Nephron (organoid): Measurements from ENCODE around the gene C1QTNF1.

ENCODE experiments used
- H3K27ac Mint-ChIP-seq, 3 experiments: 2 replicates each; pipeline ENCODE4 v1.8.0; 2020; ENCODE audit warnings: mixed read lengths in 3 of 3, mild to moderate bottlenecking in 2 of 3, moderate library complexity in 1 of 3
- H3K27me3 Mint-ChIP-seq: 2 replicates; pipeline ENCODE4 v1.8.0; 2021; ENCODE audit warnings: low read depth, mild to moderate bottlenecking, moderate library complexity, mixed read lengths
- H3K36me3 Mint-ChIP-seq: 2 replicates; pipeline ENCODE4 v1.8.0; 2020; ENCODE audit warnings: low read depth, mixed read lengths
- H3K4me1 Mint-ChIP-seq: 2 replicates; pipeline ENCODE4 v1.8.0; 2020; ENCODE audit warnings: mixed read lengths
- H3K4me3 Mint-ChIP-seq, 3 experiments: 2 replicates each; pipeline ENCODE4 v1.8.0; 2020; ENCODE audit warnings: mild to moderate bottlenecking in 3 of 3, mixed read lengths in 3 of 3, moderate library complexity in 2 of 3
- H3K9me3 Mint-ChIP-seq: 2 replicates; pipeline ENCODE4 v1.8.0; 2020; ENCODE audit warnings: mixed read lengths
- TF ChIP-seq, protein P1 (sequence below), 3 experiments: fragments of 200-600 bp; sonication (generic); IDR thresholded peaks; one replicate each; pipeline ENCODE4 v1.5.0; 2021; ENCODE audit warnings: antibody characterized with exemption in 3 of 3; ENCODE audit not compliant: unreplicated experiment in 3 of 3

C1QTNF1 gene

DNA sequence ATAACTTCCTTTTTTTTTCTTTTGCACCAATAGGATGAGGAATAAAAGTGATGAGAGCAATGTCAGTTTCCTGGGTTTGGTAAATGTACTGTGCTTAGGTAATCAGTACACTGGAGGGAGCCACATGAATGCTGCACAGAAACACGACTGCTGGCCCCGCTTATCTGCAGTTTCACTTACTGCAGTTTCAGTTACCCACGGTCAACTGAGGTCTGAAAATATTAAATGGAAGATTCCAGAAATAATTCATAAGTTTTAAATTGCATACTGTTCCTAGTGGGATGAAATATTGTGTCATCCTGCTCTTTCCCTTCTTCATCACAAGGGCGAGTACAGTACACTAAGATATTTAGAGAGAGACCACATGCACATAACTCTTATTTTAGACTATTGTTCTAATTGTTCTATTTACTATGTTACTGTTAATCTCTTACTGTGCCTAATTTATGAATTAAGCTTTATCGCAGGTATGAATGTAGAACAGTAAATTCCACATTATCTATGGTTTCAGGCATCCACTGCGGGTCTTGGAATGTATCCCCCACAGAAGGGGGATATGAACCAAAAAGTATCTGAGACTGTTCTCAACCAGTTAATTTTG lies 37.8 kb upstream of the C1QTNF1 start:
- H3K27ac Mint-ChIP-seq: peak overlapping the region; percentile 63 to 83 (median 66)

GRCh38 chr17:78986649-78987328 lies 37.2 kb upstream of the C1QTNF1 start:
- Mint-ChIP-seq H3K36me3 (peaks cover 21% of the 10 kb centered on the region), H3K9me3 (no peaks in the 10 kb centered on the region), H3K27ac (peak overlapping the region; percentile 63 to 83 (median 66)), H3K4me1 (peaks cover 15% of the 10 kb centered on the region), H3K27me3 (no peaks in the 10 kb centered on the region), H3K4me3 (peak overlapping the region; percentile 25 to 58 (median 46))
- TF ChIP-seq, protein P1, sequence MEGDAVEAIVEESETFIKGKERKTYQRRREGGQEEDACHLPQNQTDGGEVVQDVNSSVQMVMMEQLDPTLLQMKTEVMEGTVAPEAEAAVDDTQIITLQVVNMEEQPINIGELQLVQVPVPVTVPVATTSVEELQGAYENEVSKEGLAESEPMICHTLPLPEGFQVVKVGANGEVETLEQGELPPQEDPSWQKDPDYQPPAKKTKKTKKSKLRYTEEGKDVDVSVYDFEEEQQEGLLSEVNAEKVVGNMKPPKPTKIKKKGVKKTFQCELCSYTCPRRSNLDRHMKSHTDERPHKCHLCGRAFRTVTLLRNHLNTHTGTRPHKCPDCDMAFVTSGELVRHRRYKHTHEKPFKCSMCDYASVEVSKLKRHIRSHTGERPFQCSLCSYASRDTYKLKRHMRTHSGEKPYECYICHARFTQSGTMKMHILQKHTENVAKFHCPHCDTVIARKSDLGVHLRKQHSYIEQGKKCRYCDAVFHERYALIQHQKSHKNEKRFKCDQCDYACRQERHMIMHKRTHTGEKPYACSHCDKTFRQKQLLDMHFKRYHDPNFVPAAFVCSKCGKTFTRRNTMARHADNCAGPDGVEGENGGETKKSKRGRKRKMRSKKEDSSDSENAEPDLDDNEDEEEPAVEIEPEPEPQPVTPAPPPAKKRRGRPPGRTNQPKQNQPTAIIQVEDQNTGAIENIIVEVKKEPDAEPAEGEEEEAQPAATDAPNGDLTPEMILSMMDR (IDR thresholded peaks at IDR 0.05; ENCODE audit: unreplicated experiment in 3 of 3): no peak

More for the DNA sequence above, 37.8 kb upstream of the C1QTNF1 start:
- Mint-ChIP-seq H3K4me1 (peaks cover 21% of the 10 kb centered on the region), H3K4me3 (peak overlapping the region; percentile 25 to 58 (median 58)), H3K36me3 (peaks cover 14% of the 10 kb centered on the region), H3K9me3 (no peaks in the 10 kb centered on the region), H3K27me3 (no peaks in the 10 kb centered on the region)
- TF ChIP-seq, protein P1 (IDR thresholded peaks at IDR 0.05; ENCODE audit: unreplicated experiment in 3 of 3): peak in 2 of 3 experiments; percentile 20 to 26

DNA sequence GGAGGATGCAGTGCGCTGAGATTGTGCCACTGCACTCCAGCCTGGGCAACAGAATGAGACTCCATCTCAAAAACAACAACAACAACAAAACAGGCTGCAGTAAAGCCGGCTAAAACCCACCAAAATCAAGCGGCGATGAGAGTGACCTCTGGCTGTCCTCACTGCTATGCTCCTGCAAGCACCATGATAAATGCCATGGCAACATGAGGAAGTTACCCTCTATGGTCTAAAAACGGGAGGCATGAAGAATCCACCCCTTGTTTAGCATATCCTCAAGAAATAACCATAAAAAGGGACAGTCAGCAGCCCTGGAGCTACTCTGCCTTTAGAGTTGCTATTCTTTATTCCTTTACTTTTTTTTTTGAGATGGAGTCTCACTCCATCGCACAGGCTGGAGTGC lies 35.8 kb upstream of the C1QTNF1 start:
- Mint-ChIP-seq H3K36me3 (peaks cover 29% of the 10 kb centered on the region), H3K4me1 (peaks cover 19% of the 10 kb centered on the region), H3K27me3 (no peaks in the 10 kb centered on the region), H3K4me3 (no peak overlapping the region), H3K9me3 (no peaks in the 10 kb centered on the region), H3K27ac (no peak overlapping the region)
- TF ChIP-seq, protein P1 (IDR thresholded peaks at IDR 0.05; ENCODE audit: unreplicated experiment in 3 of 3): no peak

DNA sequence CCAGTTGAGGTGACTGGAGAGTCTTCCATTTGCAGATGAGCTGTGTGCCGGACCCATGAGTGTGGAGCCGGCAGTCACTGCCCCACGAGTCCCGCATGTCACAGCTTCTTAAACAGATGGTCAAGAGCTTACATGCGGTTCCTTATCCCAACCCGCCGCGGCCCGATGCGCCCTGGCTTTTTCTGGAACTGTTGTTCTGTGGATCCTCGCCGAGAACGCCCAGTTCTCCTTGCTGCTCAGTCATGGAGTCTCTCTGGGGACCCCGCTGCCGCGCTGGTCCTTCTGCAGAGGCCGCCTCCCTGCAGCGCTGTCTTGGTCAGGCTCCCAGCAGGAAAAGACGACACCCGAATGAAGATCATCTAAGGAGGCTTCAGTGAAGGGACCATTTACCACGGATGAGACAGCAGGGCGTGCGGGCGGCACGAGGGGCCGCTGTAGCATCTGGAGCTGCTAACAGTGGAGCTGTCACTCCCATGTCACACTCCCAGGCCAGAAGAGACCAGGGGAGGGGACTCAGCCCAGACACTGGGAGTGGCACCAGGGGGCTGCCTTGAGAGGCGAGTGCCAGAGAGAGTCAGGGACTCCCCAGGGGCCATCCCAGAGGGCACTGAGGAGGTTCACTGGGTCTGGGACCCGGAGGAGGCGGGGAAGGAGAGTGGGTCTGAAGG lies 33.5 kb upstream of the C1QTNF1 start:
- Mint-ChIP-seq H3K4me3 (no peak overlapping the region), H3K4me1 (peaks cover 19% of the 10 kb centered on the region), H3K27ac (no peak overlapping the region), H3K9me3 (no peaks in the 10 kb centered on the region), H3K36me3 (peaks cover 46% of the 10 kb centered on the region), H3K27me3 (no peaks in the 10 kb centered on the region)
- TF ChIP-seq, protein P1 (IDR thresholded peaks at IDR 0.05; ENCODE audit: unreplicated experiment in 3 of 3): no peak

- Mint-ChIP-seq H3K36me3 (peaks cover 52% of the 10 kb centered on the region), H3K9me3 (no peaks in the 10 kb centered on the region), H3K4me3 (no peak overlapping the region), H3K27me3 (no peaks in the 10 kb centered on the region), H3K27ac (no peak overlapping the region), H3K4me1 (peaks cover 15% of the 10 kb centered on the region)
- TF ChIP-seq, protein P1 (IDR thresholded peaks at IDR 0.05; ENCODE audit: unreplicated experiment in 3 of 3): no peak
Measured at GRCh38 chr17:78991017-78991738, 32.8 kb upstream of the C1QTNF1 start.
